Measurements from ENCODE around the gene INAVA. TPM values are rescaled to one million over a fixed set of nuclear protein-coding genes. Genes with fewer than 3 reads are reported as not detected.

Gene INAVA
- total and polyA plus RNA-seq, 2 experiments from 2014 or later: 51.0 to 79.7 TPM

- no peak for DNase-seq (ENCODE audit: low spot score)
- Histone ChIP-seq H4K20me1 (ENCODE audit: insufficient read depth, poor library complexity, severe bottlenecking) (no peaks in the 10 kb centered on the region), H2AFZ (no peak overlapping the region), H3K79me2 (no peaks in the 10 kb centered on the region), H3K4me2 (no peak overlapping the region), H3K4me1 (ENCODE audit: insufficient read depth) (no peaks in the 10 kb centered on the region), H3K27me3 (no peaks in the 10 kb centered on the region), H3K4me3 (no peak overlapping the region), H3K9me3 (ENCODE audit: low read depth) (no peaks in the 10 kb centered on the region), H3K9me2 (replicated peaks; ENCODE audit: insufficient read depth) (no peaks in the 10 kb centered on the region), H3K36me3 (replicated peaks; ENCODE audit: insufficient read depth, low read depth) (no peaks in the 10 kb centered on the region), H3K27ac (no peak overlapping the region)
- WGBS (ENCODE audit: low lambda C conversion rate, missing lambda C conversion rate): 66% methylated on average over 4 of the region's 4 CpGs
- TF ChIP-seq EZH2phosphoT487 (IDR thresholded peaks at IDR 0.05; ENCODE audit: low read depth, severe bottlenecking, unreplicated experiment) (no peak), CTCF (IDR thresholded peaks at IDR 0.05; ENCODE audit: poor library complexity) (no peak), EZH2 (IDR thresholded peaks at IDR 0.05; ENCODE audit: borderline replicate concordance) (no peak)
These were observed 44.3 kb downstream of the INAVA start for GRCh38 chr1:200938955-200939354.

DNA sequence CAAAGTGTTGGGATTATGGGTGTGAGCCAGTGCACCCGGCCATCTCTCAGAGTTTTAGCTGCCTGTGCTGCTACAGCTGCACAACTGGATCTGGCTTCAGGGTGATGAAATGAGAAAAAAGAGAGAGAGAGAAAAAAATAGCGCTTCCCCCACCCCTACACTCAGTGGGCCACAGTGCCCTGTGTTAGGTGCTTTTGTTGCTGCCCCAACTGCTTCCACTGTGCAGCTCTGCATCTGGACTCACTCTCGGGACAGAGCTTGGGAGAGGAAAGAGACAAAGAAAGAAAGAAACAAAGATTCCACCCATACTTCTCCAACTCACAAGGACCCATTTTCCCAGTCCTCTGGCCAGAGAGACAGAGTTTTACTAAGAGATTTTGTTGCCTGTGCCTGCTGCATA is 50.4 kb downstream of the INAVA start:
- no peak overlapping the region for H3K4me2 ChIP-seq
- H4K20me1 ChIP-seq (ENCODE audit: insufficient read depth, poor library complexity, severe bottlenecking): no peaks in the 10 kb centered on the region
- 80% methylated on average over 3 of the region's 3 CpGs for WGBS (ENCODE audit: low lambda C conversion rate, missing lambda C conversion rate)

DNA sequence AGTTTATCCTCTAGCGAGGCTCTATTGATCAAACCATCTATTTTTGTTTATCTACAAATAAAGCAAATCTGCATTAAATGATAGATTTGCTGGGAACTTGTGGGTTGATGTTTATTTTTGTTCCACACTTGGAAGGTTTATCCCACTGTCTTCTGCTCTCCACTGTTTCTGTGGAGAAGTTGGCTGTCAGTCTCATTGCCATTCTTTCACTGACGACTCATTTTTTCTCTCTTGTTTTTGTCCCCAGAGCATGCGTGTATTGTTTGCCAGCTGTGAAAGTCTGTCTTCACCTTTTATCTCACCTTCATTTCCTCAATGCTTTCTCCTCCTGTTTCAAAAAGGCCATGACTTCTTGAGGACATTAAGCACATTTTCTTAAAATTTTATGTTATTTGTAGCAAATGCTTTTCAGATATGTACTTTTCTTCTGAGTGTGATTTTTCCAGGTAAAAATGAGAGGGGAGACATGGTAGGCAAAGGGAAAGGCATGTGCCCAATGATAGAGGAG is 52.4 kb downstream of the INAVA start:
- Histone ChIP-seq H3K27ac (no peak overlapping the region), H3K36me3 (replicated peaks; ENCODE audit: insufficient read depth, low read depth) (no peaks in the 10 kb centered on the region), H4K20me1 (ENCODE audit: insufficient read depth, poor library complexity, severe bottlenecking) (no peaks in the 10 kb centered on the region), H3K27me3 (no peaks in the 10 kb centered on the region), H3K4me2 (no peak overlapping the region), H3K4me1 (ENCODE audit: insufficient read depth) (no peaks in the 10 kb centered on the region), H3K9me3 (ENCODE audit: low read depth) (peaks cover 4% of the 10 kb centered on the region), H2AFZ (no peak overlapping the region), H3K79me2 (no peaks in the 10 kb centered on the region), H3K9me2 (replicated peaks; ENCODE audit: insufficient read depth) (no peaks in the 10 kb centered on the region), H3K4me3 (no peak overlapping the region)
- no peak for DNase-seq (ENCODE audit: low spot score)
- TF ChIP-seq EZH2 (IDR thresholded peaks at IDR 0.05; ENCODE audit: borderline replicate concordance) (no peak), EZH2phosphoT487 (IDR thresholded peaks at IDR 0.05; ENCODE audit: low read depth, severe bottlenecking, unreplicated experiment) (no peak), CTCF (IDR thresholded peaks at IDR 0.05; ENCODE audit: poor library complexity) (no peak)
- WGBS (ENCODE audit: low lambda C conversion rate, missing lambda C conversion rate): 94% methylated on average over 3 of the region's 3 CpGs

More for the DNA sequence above, 50.4 kb downstream of the INAVA start:
- Histone ChIP-seq H3K27ac (no peak overlapping the region), H3K4me3 (no peak overlapping the region), H2AFZ (no peak overlapping the region), H3K9me3 (ENCODE audit: low read depth) (peaks cover 4% of the 10 kb centered on the region), H3K79me2 (no peaks in the 10 kb centered on the region), H3K36me3 (replicated peaks; ENCODE audit: insufficient read depth, low read depth) (no peaks in the 10 kb centered on the region), H3K27me3 (no peaks in the 10 kb centered on the region), H3K9me2 (replicated peaks; ENCODE audit: insufficient read depth) (no peaks in the 10 kb centered on the region), H3K4me1 (ENCODE audit: insufficient read depth) (no peaks in the 10 kb centered on the region)
- no peak for DNase-seq (ENCODE audit: low spot score)
- no peak for TF ChIP-seq EZH2phosphoT487 (IDR thresholded peaks at IDR 0.05; ENCODE audit: low read depth, severe bottlenecking, unreplicated experiment)
- no peak for TF ChIP-seq CTCF (IDR thresholded peaks at IDR 0.05; ENCODE audit: poor library complexity)
- TF ChIP-seq EZH2 (IDR thresholded peaks at IDR 0.05; ENCODE audit: borderline replicate concordance): no peak

GRCh38 chr1:200949626-200950025 is 54.9 kb downstream of the INAVA start:
- H3K27me3 ChIP-seq: no peaks in the 10 kb centered on the region
- no peaks in the 10 kb centered on the region for H3K4me1 ChIP-seq (ENCODE audit: insufficient read depth)
- no peak overlapping the region for H2AFZ ChIP-seq
- no peak overlapping the region for H3K4me2 ChIP-seq
- no peaks in the 10 kb centered on the region for H3K36me3 ChIP-seq (replicated peaks; ENCODE audit: insufficient read depth, low read depth)
- no peaks in the 10 kb centered on the region for H3K79me2 ChIP-seq
- H3K9me3 ChIP-seq (ENCODE audit: low read depth): peaks cover 4% of the 10 kb centered on the region
- H3K4me3 ChIP-seq: no peak overlapping the region
- H4K20me1 ChIP-seq (ENCODE audit: insufficient read depth, poor library complexity, severe bottlenecking): no peaks in the 10 kb centered on the region
- no peak overlapping the region for H3K27ac ChIP-seq
- no peaks in the 10 kb centered on the region for H3K9me2 ChIP-seq (replicated peaks; ENCODE audit: insufficient read depth)
- 86% methylated on average over 8 of the region's 8 CpGs for WGBS (ENCODE audit: low lambda C conversion rate, missing lambda C conversion rate)
- TF ChIP-seq CTCF (IDR thresholded peaks at IDR 0.05; ENCODE audit: poor library complexity): no peak
- TF ChIP-seq EZH2 (IDR thresholded peaks at IDR 0.05; ENCODE audit: borderline replicate concordance): no peak
- no peak for TF ChIP-seq EZH2phosphoT487 (IDR thresholded peaks at IDR 0.05; ENCODE audit: low read depth, severe bottlenecking, unreplicated experiment)
- no peak for DNase-seq (ENCODE audit: low spot score)
